NK-92 treated with Interleukin-12 subunit alpha and Interleukin-12 subunit beta, amount 100 ng/mL, for 24 hours (cell line): ENCODE data around the gene DIP2C.

Experiments used
- DNase-seq: peaks from one replicate; lab custom pipeline; 2025; lab: John Stamatoyannopoulos, UW

Gene DIP2C

DNA sequence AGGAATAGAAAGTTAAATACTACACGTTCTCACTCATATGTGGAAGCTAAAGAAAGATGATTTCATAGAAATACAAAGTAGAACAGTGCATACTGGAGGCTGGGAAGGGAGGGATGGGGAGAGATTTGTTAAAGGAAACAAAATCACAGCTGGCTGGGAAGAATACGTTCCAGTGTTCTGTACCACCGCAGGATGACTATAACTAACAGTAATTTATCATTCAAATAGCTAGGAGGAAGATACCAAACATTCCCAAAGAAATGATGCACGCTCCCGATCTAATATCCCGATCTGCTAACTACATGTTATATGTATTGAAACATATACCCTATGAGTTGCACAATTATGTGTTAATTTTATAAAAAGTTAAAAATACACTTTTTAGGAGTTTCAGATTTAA, 391.9 kb downstream of the DIP2C start:
- no peak for DNase-seq

DNA sequence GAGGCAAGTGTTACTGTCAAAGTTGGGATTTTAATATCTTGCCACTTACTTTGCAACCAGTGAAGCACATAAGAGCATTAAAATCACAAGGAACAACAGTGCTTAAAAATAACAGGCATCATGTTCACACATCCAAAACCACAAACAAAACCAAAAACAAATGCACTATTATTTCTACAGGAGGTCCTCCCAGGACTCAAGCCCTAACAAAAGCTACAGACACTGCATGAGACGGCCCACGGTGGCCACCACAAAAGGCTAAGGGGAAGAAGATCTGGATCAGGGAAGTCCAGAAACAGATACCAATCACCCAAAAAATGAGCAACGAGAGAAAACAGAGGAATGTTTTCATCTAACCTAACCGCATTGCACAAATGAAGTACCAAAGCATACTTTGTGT, 395.8 kb downstream of the DIP2C start:
- no peak for DNase-seq

- DNase-seq: no peak
Observed at GRCh38 chr10:290026-290725, 399.3 kb downstream of the DIP2C start.

- DNase-seq: no peak
Observed at GRCh38 chr10:289581-289980, 399.9 kb downstream of the DIP2C start.

DNA sequence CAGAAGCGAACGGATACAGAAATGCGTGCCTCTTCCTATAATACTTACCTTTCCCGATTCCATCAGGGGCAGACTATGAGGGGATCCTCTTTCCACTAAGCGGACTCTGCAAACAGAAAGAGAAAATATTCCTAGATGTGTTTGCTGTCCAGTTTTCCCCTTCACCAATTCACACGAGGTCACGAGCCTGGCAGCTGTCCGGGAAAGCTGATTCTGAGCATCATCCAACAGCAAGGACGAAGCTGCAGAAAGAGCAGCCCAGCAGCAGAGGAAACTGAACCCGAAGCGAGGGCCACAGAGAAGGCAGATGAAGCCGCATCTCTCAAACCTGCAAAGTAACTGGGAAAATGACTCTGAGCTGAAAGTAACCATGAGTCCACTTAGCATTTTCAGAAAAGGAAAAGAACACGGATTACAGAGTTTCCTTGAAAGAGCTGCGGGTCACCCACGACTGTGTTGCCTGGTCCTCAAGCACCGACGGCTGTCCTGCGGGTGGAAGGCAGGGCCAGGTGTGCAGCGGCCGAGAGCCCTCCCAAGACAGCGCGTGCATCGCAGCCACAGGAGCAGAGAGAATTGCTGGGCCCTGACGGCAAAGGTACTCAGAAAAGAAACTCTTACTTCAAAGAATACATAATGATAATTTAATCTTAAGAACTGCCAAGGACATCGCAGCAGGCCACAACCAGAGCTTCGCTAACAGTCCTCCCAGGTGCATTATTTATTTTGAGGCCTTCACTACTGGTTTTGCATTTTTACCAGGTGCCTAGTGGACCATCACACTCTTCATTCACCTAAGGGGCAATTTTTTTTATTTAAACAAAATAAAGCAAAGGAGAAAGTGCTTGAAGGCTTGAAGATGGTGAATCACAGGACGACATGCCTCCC, 400.9 kb downstream of the DIP2C start:
- no peak for DNase-seq

DNA sequence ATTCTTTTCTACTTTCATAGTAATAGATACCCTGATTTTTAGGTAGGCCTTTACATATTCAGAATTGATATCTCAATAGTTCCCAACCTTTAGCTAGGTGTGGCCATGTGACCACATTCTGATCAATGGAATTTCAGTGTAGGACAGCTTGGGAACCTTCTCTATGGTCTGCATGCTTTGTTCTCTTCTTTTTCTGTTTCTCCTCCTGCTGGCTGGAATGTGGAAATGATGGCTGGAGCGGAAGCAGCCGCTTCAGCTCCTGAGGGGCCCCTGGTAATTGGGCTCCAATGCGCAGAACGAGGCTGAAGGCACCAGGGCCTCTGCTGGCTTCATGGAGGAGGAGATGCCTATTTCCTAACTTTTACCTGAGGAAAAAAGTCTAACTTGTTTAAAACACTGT, 401.7 kb downstream of the DIP2C start:
- no peak for DNase-seq

GRCh38 chr10:287026-287709, 402.3 kb downstream of the DIP2C start:
- DNase-seq: no peak

DNA sequence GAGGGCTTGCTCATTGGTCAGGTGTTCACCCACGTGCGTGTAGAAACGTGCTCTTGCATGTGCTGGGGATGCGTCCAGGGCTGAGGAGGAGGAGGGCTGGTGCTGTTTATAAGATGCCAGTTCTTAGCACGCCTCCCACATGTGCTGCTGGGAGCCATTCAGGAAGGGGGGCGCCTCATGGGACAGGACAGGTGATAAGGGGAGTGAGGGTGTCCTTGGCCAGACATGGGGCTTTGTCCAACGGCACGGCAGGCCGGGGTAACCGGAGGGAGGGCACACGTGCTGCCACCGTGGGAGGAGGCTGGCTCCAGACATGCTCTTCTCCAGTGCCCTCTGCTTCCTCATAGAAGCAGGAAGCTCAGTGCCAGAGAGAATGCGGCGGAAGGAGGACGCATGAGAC, 404.3 kb downstream of the DIP2C start:
- no peak for DNase-seq

GRCh38 chr10:283916-284356, 405.5 kb downstream of the DIP2C start:
- DNase-seq: no peak

- no peak for DNase-seq
Observed at GRCh38 chr10:283140-283479, 406.4 kb downstream of the DIP2C start.

- no peak for DNase-seq
Observed at GRCh38 chr10:282294-283139, 407.0 kb downstream of the DIP2C start.

- DNase-seq: no peak
Observed at GRCh38 chr10:279655-280054, 409.8 kb downstream of the DIP2C start.

GRCh38 chr10:279232-279631, 410.2 kb downstream of the DIP2C start:
- no peak for DNase-seq

DNA sequence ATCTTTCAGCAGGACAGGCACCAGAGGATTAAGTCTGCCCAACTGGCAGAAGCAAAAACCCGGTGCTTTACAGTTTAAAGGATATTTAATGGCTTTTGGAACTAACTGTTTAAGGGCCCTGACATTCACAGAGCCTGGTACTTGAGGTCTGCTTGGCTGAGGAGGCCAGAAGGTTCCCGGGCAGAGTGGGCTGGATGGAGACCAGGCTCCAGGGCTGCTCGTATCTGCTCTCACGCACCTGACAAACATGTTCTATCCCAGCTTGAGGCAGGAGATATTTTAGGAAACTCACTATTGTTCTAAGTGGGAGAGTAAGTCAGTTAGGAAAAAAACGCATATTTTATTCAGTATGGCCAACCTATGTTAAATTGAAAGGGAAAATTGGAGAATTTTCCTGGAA, 410.8 kb downstream of the DIP2C start:
- no peak for DNase-seq

DNA sequence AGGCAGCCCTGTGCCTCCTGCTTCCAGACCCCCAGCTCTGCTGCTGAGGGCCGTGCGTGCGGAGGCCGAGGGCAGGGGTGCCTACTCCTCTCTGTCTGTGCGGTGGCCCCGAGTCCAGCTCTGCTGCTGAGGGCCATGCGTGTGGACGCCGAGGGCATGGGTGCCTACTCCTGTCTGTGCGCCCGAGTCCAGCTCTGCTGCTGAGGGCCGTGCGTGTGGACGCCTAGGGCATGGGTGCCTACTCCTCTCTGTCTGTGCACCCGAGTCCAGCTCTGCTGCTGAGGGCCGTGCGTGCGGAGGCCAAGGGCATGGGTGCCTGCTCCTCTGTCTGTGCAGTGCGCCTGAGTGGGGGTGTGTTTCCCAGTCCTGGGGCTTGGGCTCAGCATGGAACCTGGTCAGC, 411.5 kb downstream of the DIP2C start:
- no peak for DNase-seq

- no peak for DNase-seq
Observed at GRCh38 chr10:275680-276079, 413.8 kb downstream of the DIP2C start.

GRCh38 chr10:274866-275265, 414.6 kb downstream of the DIP2C start:
- no peak for DNase-seq

DNA sequence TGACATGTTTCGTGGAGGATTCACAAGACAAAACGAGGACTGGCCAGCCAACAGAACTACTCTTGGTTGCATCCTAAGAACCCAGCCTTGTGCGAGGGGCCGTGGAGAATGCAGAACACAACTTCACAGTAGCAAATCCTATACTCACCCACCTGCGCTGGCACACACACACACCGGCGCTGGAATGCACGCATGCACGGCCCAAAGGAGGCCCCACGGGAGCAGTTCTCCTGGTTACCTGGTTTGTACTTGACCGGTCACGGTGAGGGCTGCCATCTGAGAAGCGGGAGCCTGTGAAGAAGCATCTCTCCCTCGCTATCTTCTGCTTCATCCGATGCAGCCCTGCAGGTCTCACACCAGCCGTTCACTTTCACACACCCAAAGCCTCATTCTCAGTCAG, 416.4 kb downstream of the DIP2C start:
- no peak for DNase-seq

- no peak for DNase-seq
Observed at GRCh38 chr10:271722-272121, 417.7 kb downstream of the DIP2C start.

- no peak for DNase-seq
Observed at GRCh38 chr10:271201-271600, 418.3 kb downstream of the DIP2C start.

GRCh38 chr10:269440-270074, 419.9 kb downstream of the DIP2C start:
- DNase-seq: no peak

- no peak for DNase-seq
Observed at GRCh38 chr10:267705-268104, 421.8 kb downstream of the DIP2C start.
